Islet precursor cell (in vitro differentiated cells): ENCODE measurements around the gene SMARCE1.

Experiments
- DNase-seq: peaks from one replicate; pipeline ENCODE4 v3.0.0-alpha.2; 2018

SMARCE1 gene

DNA sequence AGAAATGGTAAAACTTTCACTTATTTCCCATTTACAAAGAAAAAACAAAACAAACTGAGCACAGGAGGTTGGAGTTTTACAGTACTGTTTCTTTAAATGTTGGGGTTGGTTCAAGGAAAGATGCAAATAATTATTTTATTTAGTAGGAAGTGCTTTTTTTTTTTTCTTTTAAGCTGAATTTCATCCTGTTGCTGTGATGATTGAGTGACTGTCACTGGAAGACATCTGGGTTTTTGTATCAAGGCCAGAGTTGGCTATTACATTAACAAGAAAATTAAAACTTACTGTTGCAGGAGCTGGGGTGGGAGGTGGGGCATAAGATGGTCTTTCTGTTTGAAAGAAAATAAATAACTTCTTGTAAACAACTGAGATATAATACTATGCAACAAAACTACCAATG, 2.3 kb downstream of the SMARCE1 start:
- DNase-seq: no peak

DNA sequence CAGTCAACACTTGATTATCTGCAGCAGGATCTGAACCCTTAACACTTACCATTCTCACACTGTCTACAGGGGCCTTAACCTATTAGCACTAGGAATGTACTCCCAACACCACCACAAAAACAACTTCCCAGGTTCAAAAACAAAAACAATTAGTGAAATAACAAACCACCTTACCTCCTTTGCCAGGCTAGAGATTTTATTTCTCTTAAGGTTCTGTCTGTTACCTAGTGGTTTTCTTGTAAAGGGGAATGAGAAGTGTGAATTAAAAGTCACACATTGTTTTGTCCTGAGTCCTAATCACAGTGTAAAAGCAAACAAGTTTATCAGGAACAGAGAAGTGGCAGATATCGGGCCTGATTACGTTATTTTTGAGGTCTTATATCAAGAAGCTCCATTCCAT, 9.7 kb downstream of the SMARCE1 start:
- no peak for DNase-seq

DNA sequence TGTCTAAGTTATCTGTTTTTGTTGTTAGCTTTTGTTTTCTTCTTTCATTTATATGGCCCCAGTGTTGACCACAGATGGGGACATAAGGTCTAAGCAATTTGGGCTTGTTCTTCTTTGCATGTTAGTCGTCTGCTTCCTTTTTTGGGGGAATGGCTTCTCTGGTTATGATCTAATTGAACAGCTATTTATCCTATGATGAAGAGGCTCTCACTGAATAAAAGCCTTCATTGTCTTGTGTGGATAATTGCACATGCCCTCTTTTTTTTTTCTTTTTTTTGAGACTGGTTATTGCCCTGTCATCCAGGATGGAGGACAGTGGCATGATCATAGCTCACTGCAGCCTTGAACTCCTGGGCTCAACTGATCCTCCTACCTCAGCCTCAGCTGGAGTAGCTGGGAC, 13.7 kb downstream of the SMARCE1 start:
- no peak for DNase-seq

DNA sequence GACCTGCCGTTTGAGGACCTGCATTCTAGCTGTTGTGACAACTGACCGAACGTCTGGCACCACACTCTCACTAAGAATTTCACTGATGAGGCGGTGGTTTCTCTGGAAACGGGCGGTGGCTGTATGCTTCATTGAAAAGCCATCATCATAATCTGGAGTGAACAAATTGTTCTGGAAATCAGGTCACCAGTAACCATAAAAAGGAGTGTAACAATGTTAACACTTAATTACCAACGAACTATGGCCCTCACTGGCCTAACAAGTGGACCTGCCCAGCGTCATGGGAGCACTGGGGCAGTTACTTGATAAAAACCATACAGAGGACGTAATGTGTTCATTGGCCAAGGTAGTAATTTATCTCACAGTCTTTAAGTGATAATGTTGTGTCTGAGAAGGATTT, 15.4 kb downstream of the SMARCE1 start:
- no peak for DNase-seq

DNA sequence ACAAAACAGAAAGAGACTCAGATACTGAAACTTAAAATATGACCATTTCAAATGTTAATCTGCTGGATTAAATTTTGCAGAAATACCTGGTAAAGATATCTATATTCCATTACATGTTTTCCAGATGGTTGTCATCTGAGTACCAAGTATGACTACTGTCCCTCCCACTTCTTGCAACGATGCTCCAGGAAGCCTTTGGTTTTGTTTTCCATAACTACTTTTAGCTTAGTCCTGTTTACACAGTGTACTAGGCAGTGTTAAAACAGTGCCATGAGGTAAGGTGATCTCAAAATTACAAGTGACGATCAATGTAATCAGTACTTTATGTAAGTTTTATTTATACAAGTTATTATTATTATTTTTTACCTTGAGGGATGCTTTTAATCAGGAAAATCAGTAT, 17.8 kb downstream of the SMARCE1 start:
- DNase-seq: no peak

DNA sequence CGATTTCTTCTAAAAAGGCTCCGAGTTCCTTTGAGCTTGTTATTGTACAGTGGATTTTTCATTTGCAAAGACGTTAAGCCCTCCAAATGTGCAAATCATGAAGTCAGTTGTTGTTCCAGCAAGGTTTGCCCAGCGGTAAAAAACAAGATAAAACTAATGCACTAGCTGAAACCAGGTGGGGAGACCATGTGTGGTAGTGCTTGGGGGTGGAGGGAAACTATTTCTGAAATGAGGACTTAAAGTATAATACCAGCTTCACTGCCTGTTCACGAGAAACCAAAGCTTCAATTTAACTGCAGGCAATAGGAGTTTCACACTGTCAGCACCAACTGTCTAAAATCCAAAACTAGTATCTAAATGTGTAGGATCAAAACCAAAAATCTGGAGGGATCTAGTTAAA, 22.3 kb downstream of the SMARCE1 start:
- no peak for DNase-seq

DNA sequence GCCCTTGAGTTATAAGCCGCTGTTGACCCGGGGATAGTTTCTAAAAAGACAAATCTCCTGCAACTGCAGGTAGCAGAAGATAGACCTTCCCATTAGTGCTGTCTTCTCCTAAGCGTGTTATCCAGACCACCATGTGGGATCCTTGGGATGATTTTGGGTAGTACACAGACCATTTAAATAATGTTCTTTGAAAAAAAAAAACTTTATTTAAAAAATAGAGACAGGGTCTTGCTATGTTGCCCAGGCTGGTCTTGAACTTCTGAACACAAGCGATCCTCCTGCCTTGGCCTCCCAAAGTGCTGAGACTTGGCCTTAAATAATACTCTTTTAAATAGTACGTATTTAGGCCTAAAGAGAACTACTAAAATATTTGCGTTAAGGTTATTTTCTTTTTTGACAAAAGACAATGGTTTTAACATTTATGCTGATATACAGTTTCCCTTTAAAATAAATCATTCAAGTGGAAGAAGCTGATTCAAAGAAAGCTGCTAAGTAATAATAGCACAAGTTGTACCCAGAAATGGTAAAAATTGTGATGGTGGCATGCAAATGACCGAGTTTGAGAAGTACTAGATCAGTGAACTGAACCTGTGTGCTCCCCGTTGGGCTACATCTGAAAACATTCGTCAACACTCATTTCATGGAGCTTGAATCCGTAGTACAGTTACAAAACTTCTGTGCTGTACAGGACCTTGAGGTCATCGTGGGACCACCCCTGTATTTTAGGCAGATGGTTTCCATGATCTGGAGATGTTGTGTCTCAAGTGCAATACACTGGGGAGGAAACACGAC, 24.0 kb downstream of the SMARCE1 start:
- no peak for DNase-seq

DNA sequence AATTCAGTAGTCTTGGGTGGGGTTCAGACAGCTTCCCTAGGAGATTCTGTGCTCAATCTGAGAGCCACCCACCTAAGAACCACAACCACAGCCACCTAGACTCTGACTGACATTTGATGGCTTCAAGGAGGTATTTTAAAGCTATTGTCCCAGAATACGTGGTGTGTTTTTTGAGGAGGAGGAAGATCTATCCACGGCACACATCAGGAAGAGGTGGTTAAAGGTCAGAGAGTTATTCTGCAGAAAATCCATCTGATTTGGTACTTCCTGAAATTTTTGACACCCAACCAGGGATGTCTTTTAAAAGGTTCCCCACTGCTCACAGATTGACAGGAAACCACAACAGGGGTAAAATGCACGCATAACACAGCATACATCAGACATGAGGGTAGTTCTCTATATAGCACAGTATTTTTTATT, 25.1 kb downstream of the SMARCE1 start:
- no peak for DNase-seq

DNA sequence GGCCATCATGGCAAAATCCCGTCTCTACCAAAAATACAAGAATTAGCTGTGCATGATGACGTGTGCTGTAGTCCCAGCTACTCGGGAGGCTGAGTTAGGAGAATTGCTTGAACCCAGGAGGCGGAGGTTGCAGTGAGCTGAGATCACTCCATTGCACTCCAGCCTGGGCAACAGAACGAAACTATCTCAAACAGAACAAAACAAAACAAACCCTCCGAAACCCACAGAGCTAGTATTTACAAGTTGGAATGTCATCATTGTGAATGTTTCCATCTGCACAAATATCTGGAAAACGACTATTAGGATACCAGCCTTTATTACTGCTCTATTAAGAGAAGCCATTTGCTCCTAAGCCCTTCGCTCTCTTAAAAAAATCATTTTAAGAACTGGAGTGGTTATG, 26.0 kb downstream of the SMARCE1 start:
- no peak for DNase-seq

DNA sequence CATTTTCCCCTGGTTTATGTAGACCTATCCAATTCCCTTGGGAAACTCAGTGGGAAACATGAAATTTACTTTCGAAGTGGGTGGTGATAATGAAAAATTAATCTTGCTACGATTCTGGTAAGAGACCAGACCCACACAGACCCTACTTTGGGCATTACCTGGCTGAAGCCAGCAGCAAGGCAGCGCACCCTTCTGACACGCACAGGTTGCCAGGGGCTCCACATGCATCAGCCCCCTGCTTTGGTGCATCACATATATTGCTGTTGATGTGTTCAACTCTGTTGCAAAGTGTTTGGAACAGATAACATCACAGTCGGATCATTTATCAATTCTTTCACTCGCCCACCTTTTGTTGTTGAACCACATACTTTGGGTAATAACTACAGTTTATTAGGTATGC, 26.6 kb downstream of the SMARCE1 start:
- DNase-seq: no peak

DNA sequence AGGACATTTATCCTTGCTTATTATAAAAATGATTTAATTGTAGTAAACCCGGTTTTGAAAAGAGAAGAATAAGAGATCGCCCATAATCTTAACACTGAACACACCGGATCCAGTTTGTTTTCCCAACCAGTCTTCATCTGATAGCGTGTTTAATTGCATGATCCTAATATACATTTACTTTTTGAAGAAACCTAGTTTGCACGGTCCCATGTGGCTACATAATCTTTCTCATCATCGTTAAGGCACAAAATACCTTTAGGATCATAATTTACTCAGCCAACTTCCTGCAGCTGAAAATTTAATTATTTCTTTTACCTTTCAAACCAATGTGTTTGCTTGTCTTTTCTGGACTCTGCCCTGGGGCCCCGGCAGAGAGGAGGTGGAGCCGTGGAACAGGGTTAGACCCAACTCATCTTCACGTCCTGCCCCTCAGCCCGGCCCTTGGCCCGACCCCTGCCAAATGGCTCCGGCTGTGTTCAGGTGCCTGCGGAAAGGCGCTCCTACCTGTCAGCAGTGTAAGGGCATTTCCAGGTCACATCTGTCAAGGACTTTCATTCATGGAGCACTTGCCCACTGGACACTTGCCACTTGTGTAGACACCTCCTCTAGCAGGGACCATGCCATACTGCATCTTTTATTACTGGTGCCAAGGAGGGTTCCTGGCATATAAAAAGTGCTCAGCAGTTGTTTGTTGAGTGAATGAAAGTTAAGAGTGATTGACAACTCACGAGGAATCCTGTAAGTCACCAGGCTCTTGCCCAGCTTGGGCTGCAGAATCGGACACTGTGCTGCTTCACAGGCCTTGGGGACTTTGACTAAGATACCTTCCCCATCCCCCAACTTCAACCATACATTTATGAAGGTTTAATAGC, 28.6 kb downstream of the SMARCE1 start:
- no peak for DNase-seq

DNA sequence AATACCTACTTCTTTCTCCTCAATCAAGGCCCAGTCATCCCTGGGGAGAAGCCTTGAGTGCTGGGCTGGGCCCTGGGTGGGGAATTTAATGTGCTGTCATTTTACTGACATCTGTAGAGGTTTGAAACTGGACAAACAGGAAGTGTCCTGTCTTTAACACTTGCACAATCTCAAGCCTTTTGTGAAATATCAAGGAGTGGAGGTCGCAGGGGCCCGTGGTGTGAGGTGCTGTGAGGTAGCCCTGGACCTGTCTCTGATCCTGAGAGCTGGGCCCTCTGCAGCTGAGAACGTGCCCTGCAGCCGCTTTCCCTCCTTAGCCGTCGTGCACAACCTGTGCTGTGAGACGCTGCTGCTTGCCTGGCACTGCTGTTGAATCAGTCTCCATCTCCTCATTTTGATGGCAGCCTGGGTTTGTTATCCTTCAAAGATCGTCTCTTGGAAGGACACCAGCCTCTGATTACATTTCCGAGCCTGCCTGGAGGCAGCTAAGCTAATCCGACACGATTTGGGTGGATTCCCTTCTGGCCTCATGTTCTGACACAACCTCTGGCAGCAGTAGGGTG, 29.9 kb downstream of the SMARCE1 start:
- DNase-seq: no peak

DNA sequence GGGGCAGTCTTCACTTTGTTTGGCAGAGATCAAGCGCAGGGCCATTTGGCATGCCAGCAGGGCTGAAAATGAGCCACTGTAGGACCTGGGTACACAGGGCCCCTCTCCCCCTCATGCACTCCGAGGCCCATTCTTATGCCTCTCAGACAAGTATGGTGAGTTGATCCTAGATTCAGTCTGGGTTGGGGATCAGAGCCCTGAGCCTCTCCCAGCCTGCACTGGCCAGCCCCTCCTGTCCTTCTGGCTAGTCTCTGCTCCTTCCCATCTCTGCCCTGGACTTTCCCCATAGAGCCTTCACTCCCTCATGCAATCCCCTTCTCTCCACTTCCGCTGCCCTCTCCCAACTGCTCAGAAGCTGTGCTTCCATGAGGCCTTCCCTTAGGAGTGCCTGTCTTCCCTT, 31.0 kb downstream of the SMARCE1 start:
- DNase-seq: no peak

DNA sequence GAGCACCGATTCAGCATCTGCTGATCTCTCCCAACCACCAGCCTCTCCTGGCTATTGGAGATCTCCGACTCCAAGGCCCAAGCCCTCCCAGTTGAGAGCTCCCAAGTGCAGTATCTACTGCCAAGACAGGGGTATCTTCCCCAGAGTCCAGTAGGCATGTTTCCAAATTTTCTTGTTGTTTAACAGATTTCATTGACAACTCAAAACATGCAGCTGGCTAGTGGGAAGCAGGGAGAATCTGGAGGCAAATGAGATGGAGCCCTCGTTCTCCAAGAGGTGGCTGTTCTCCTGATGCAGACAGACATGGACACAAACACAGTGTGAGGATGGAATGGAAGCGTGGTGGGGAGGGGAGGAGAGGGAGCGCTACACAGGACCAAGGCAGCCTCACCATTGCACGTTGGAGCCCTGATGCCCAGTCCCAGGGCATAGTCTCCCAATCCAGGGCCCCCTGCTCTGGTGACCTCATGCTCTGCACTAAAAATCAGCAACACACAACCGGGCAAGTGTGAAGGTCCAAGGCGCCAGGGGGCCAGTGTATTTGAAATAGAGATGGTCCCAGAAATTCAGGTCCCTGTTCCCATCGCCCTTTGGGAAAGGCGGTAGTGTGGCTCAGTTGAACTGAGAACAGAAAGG, 31.7 kb downstream of the SMARCE1 start:
- no peak for DNase-seq

DNA sequence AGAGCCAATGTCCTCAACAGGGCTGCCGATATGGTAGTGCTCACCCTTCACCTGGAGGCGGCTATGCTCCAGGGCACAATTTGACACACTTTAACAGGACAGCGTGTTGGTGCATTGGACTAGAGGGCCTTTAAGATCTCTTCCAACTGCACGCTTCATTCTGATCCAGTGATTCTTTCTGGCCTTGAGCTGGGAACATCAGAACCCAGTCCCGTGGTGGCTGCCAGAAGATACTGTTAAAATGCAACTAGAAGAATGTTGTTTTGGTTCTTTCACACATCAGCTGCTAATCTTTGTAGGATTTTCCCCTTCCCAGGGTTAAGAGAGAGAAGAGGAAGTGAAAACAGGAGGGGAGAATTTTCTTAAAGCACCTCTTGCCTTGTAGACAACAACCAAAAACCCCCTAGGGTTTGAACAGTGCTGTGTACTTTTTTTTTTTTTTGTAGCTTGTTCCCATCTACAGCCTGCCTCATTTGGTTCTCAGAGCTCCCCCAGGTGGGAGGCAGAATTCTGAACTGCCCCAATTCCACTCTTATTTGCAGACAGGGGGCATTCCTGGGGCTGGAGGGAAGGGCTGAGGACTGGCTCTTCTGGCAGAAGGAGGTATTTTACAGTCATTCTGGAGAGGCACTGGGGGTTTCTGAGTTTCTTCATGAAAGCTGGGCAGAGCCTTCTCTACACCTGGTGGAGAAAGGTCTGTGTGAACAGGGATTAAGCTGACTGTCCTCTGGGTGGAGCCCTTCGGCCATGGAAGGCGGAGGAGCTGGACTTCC, 32.4 kb downstream of the SMARCE1 start:
- DNase-seq: peak; percentile 90

DNA sequence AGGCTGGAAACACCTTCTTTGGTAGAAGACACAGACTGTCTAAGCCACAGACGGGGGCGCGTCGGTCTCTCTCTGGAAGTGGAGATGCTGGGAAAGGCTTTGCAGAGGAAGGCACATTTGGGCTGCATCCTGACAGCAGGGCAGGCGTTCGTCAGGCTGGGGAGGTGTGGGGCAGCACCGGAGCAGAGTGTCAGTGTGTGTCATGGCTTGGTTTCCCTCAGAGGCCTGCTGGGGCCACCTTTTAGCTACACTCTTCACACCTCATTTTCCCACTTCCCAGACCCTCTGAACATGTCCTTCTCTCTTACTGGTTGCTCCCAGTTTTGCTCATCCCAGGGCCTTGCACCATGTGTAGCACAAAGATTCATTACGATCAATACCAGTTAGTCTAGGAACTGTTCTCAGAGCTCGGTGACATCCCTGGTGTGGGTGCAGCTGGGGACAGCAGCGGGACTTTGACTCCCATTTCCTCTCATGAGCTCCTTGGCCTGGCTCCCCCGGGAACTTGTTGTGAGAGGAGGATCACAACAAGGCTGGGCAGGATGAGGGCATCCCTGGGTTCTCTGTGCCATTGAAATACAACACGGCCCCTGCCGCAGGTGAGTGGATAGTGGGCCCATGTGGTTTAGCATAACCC, 33.1 kb downstream of the SMARCE1 start:
- DNase-seq: no peak

DNA sequence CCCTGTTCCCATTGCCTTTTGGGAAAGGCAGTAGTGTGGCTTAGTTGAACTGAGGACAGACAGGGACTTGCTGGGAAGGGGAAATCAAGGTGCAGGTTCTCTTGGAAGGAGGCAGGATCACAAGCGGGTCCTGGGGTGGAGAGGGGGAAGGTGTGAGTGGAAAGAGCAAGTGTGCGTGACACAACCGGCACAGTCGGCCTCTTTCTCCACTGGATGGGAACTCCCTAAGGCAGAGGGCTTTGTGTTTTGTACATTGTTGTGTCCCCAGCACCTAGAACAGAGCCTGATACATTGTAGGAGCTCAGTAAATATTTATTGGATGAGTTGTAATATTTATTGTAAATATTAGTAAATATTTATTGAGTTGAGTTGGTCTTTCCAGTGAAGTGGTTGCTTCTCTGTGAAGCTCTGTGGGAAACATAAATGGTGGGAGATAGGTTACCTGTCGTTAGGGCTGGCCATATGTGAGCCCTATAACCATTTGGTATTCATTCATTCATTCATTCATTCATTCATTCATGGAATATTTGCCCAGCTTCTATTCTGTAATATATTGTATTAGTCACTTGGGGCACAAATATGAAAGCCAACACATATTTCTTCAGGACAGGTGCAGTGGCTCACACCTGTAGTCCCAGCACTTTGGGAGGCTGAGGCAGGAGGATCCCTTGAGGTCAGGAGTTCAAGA, 34.0 kb downstream of the SMARCE1 start:
- DNase-seq: no peak

DNA sequence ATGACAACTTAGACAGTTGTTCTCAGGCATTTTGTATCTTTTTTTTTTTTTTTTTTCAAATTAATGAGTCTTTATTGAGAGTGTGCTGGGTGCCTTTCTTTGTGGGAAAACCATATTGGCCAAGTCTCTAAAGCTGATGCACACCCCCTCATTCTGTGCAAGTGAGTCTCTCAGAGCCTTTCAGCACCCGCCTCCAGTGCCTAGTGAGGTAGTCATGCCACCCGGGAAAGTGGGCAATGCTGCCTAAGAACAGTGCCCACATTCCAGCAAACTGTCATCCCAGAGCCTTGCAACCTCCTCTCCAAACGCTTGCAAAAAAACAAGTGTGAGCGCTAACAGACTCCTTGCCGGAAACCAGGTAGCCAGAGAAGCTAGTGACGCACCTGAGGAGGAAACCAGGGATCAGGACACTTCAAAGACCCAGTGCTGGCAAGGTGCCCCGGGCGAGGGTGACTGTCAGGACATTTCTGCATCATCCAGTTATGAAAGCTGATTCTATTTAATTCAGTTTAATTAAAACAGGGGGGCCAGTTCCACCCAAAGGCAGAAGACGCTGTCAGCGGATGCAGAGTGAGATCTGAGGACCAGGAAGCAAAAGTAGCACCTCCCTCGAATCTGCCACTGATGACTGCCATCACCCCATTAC, 34.9 kb downstream of the SMARCE1 start:
- no peak for DNase-seq

DNA sequence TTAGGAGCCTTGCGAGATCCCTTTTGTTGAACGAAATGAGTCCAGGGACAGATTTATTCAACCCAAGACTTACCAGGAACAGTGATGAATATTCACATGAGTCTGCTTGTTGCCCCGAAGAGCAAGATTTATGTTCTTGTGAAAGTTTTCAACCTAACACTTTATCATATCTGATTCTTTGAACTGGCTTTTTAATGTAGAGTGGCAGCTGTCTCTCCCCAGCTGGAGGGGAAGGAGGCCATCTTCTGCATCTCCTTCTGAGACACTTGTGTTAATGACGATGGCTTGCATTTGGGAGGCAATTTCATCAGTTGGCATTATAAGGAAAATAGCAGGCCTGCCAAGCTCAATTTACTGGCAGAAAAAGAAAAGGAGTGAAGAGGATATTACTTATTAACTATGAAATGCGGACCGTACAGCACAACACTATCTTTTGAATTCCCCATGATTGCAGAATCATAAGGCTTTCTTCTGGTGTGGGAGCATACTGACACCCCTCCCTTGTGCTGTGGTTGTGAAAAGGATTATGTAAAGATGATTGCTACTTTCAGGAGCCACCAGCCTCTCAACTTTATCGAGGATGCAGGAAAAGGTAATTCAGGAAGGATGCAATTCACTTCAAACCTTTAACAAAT, 35.7 kb downstream of the SMARCE1 start:
- DNase-seq: no peak

DNA sequence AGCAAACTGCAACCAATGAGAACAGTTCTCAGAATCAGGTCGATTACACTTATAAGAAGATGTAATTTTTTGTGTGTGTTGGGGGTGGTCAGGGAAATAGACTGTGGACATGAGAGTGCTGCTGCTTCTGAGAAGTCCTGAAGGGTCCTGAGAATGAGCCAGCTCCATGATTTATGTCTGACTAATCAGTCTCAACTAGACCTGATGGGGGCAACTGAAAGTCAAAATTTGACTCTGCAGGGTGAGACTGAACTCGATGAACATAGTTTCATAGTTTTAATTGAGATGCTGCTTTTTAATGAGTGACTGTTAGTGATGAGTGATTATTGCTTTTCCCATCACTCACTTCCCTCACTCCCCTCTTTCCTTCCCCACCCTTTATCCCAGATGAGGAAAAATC, 37.3 kb downstream of the SMARCE1 start:
- DNase-seq: no peak
